Skeletal muscle tissue (tissue), 5 donors: ENCODE results near the gene ADAMTSL1. TPM values are rescaled to one million over a fixed set of nuclear protein-coding genes. Genes with fewer than 3 reads are reported as not detected.

ENCODE experiments used
- H3K27ac ChIP-seq: one replicate; pipeline ENCODE4 v1.7.0; 2013; ENCODE audit warnings: mild to moderate bottlenecking, low read depth, low read length, inconsistent platforms
- H3K27me3 ChIP-seq, 3 donors: one replicate each; pipeline ENCODE4 v1.7.0; 2013; ENCODE audit warnings: low read length in 3 of 3; ENCODE audit not compliant: control insufficient read depth in 3 of 3, insufficient read depth in 3 of 3
- H3K36me3 ChIP-seq, 3 donors: one replicate each; pipeline ENCODE4 v1.7.0; 2013; ENCODE audit warnings: low read length in 3 of 3; ENCODE audit not compliant: control insufficient read depth in 3 of 3, insufficient read depth in 3 of 3
- H3K4me1 ChIP-seq, 3 donors: one replicate each; pipeline ENCODE4 v1.7.0; 2013; ENCODE audit warnings: low read length in 3 of 3, mild to moderate bottlenecking in 3 of 3; ENCODE audit not compliant: control insufficient read depth in 3 of 3, insufficient read depth in 3 of 3
- H3K4me3 ChIP-seq, 3 donors: one replicate each; pipeline ENCODE4 v1.7.0; 2013; ENCODE audit warnings: low read length in 3 of 3
- H3K9ac ChIP-seq, 3 donors: one replicate each; pipeline ENCODE4 v1.7.0; 2013; ENCODE audit warnings: low read length in 3 of 3, mild to moderate bottlenecking in 3 of 3, moderate library complexity in 2 of 3, low read depth in 1 of 3
- H3K9me3 ChIP-seq, 3 donors: one replicate each; pipeline ENCODE4 v1.7.0; 2013; ENCODE audit warnings: low read length in 3 of 3; ENCODE audit not compliant: control insufficient read depth in 3 of 3
- small RNA-seq: library from RNA; depleted of rRNA; stranded (forward); fragments of <200 nt; gene quantifications from one replicate; pipeline ENCODE3, GENCODE V24; 2014
- total RNA-seq: library from RNA; depleted of rRNA; stranded (reverse); fragments of >200 nt; gene quantifications from one replicate; pipeline ENCODE4 v1.2.3, GENCODE V29; 2014
- donor health status: Osteomylitis.

ADAMTSL1 gene
- total RNA-seq, 1 donor from 2014 or later: 18.3 TPM

- Histone ChIP-seq H3K4me3 (no peak overlapping the region), H3K9me3 (no peaks in the 10 kb centered on the region), H3K4me1 (peaks cover 0 to 4% (median 0%) of the 10 kb centered on the region in 3 donors), H3K27ac (no peak overlapping the region), H3K27me3 (no peaks in the 10 kb centered on the region), H3K9ac (no peak overlapping the region), H3K36me3 (no peaks in the 10 kb centered on the region)
Measured at GRCh38 chr9:18942801-18943200, 468.8 kb downstream of the ADAMTSL1 start.

DNA sequence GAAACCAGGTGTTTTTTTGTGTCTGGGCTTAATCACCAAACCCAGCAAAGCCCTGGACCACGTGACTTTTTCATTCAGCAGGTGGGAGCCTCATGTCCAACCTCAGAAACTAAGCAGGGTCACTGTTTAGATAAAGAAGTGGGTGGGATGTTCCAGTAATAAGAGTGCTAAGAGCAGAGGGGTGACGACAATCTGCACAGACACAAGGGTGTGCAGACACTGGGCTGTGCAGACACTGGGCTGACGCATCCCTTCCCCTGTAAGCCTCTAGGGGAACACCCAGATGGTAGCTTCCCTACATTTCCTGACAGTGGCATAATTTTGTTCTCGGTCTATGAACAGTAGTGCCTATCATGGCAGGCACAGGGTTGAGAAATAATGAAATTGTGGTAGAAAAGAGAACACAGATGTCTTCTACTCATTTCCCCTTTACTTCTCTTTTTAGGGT is 474.0 kb downstream of the ADAMTSL1 start:
- no peaks in the 10 kb centered on the region for H3K36me3 ChIP-seq
- no peak overlapping the region for H3K27ac ChIP-seq
- H3K4me1 ChIP-seq: peaks cover 0 to 3% (median 0%) of the 10 kb centered on the region in 3 donors
- no peaks in the 10 kb centered on the region for H3K27me3 ChIP-seq
- no peaks in the 10 kb centered on the region for H3K9me3 ChIP-seq
- no peak overlapping the region for H3K9ac ChIP-seq
- no peak overlapping the region for H3K4me3 ChIP-seq

DNA sequence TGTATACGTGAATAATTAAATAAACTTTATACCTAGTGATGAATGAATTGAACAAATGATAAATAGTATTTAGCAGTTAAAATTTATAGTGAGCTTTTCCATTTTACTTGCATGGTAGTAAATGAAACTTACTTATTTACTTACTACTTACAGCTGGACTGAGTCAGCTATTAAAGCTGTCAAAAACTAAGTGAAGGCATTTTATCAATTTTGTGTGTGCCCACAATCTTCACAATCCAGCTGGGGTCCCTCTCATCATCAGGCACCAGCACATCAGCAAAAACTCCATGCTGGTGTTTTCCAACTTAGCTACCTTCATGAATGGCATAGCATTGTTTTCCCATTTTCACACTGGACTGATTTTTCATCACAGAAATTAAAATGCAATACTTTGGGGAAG is 478.0 kb downstream of the ADAMTSL1 start:
- Histone ChIP-seq H3K4me3 (no peak overlapping the region), H3K27me3 (peaks cover 0 to 3% (median 0%) of the 10 kb centered on the region in 3 donors)

GRCh38 chr9:18955626-18956025 is 481.7 kb downstream of the ADAMTSL1 start:
- no peaks in the 10 kb centered on the region for H3K9me3 ChIP-seq
- H3K36me3 ChIP-seq: no peaks in the 10 kb centered on the region
- H3K9ac ChIP-seq: no peak overlapping the region
- no peak overlapping the region for H3K4me3 ChIP-seq
- H3K27me3 ChIP-seq: peaks cover 0 to 3% (median 0%) of the 10 kb centered on the region in 3 donors
- H3K4me1 ChIP-seq: no peaks in the 10 kb centered on the region
- H3K27ac ChIP-seq: no peak overlapping the region

More for the DNA sequence above, 478.0 kb downstream of the ADAMTSL1 start:
- Histone ChIP-seq H3K4me1 (no peaks in the 10 kb centered on the region), H3K36me3 (no peaks in the 10 kb centered on the region), H3K9me3 (no peaks in the 10 kb centered on the region), H3K27ac (no peak overlapping the region), H3K9ac (no peak overlapping the region)

Small RNA genes within 50 kb of the gene (small RNA-seq; reads per million reads assigned to genes)
- gene MIR3152: 0.30 reads per million, percentile 31 among the genes with 10 or more reads in this experiment
